HG03097 (cell line): ENCODE data around the gene MEG3.

ENCODE experiments used
- ATAC-seq: cut with Tn5 transposase; IDR thresholded peaks from one replicate; pipeline ENCODE4 v1.9.1; 2021; ENCODE audit not compliant: unreplicated experiment, low FRiP score

Gene MEG3

DNA sequence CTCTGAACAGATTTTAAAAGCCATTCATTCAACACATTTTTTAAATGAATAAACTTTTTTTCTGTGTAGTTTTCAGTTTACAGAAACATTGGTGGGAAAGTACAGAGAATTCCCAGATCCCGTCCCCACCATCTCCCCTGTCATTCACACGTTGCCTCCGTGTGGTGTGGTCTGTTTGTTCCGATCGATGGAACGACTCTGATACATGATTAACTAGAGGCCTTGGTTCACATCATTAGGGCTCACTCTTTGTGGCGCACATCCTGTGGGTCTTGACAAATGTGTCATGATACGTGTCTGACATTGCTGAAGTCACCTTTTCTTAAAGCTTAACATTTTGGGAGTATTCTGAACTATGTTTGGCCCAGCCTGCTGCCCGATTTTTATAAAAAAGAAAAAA lies 18.5 kb downstream of the MEG3 start:
- ATAC-seq = no peak

DNA sequence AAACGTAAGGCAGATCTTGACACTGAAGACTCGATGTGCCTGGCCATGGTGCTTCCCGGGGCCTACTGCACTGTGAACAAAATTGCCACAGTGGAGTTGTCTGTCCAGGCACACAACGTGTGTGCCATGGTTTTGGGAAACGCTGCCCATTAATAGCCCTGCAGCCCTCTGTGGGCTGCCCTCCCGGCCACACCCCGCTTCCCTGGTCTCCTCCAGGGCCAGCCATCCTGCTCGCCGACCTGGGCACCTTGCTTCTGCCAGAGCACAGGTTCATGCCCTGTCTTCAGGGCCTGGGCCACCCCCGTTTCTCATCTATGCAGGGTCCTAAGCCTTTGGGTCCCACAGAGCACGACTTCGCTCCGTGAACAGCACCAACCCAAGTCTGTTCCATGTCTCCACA lies 18.9 kb downstream of the MEG3 start:
- ATAC-seq = no peak

DNA sequence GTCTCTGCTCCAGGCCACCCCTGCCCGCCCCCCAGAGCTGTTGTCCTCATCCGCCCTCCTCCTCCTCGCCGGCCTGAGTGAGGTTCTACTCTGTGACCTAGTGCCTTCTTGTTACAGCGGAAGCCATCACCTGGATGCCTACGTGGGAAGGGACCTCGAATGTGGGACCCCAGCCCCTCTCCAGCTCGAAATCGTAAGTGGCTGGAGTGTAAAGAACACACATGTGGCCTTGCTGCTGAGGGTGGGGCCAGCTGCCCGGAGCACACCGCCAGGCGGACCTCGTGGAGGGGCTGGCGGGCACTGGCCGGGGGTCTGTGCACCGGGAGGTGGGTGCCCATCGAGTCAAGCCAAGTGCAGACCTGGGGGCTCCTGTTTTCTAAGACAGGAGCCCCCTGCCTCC lies 19.4 kb downstream of the MEG3 start:
- no peak for ATAC-seq

DNA sequence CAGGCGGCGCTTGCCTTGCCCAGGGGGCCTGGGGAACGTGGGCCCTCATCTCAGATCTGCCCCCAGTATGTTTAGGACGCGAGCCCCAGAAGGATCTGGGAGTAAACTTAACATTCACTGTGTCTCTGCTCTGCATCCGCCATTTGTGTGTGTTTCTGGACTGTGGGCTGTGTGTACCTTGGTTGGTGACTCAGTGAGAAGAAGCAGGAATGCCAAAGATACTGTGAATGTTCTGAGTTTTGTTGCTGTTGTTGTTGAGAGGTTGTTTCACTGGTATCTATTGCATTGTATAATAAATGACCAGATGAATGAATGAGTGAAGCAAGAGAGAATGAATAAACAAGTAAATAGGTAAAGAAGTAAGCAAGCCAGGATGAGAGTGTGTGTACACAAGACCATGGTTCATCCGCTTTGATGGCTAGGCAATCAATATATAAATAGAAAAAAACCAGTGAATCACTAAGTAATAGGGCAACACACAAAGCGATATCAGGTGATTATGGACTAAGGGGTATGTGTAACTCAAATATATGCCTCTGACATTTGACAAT lies 20.5 kb downstream of the MEG3 start:
- ATAC-seq = no peak

DNA sequence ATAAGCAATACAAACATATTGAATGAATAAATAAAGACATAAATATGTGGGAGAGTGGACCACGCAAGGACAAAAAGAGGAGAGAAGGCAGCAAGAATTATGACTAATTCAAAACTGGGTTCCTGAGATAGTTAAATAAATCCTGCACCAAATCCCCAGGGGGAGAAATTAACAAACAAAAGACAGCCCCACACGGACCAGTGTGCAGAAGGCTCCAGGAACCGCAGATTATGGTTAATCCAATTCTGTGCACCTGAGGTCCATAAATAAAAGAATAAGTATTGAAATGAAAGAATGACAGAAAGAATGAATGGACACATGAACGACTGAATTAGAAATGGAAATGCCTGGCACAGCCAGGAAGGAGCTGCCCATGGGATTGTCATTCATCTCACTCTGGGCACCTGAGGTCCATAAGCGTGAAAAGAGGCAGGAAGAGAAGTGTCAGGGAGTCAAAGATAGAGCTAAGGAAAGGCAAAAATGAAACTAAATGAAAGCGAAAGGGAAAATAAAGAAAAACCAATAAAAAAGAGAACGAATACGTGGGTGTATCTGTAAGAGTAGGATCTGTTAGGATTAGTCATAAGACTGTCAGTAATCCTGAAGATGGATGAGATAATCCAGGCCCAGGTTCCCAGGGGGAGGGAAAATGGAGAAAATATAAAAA lies 23.3 kb downstream of the MEG3 start:
- ATAC-seq = no peak

DNA sequence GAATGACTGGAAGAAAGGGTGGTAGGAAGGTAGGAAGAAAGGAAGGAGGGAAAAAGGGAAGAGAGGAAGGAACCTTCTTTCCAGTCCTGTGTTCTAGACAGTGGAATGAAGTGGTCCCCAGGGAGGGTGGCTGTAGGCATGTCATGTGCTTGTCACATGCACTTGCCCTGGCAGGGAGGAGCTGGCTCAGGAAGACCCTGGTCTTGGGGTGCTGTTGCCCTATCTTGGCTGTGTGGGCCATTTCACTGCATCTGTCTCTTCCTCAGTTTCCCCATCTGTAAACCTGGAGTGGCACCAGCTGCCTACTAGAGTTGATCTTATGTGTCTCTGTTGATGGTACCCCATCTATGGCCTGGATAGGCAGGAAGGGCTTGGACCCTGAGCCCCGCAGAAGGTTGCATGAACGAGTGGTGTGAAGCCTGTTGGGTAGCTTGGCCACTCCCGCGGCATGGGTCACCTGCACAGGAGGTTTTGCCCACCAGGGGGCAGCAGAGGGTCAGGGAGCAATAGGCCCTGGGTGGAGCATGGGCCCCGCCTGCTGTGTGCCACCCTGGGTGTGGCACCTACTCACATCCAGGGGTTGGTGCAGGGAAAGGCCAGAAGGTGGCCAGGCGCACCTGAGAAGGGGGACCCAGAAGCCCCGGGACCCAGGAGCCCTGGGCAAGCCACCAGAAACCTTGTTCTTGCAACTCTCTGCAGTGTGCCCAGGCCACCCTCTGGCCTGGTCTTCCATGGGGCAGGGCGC lies 25.1 kb downstream of the MEG3 start:
- ATAC-seq = peak; percentile 62

DNA sequence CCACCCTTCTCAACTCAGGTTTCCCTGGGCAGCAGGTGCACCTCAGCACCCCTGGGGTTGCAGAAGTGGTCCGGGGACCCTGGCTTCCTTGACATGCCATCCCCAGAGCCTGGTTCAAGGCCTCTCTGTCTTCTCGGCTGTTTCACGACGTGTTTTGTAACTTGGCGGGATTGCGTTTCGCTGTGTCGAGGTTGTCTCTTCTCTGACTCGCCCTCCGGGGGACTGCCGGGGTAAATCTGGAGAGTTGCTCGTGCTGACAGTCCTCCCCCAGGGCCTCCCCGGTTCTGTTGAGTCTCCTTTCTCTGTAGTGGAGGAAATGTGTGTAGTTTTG lies 25.6 kb downstream of the MEG3 start:
- no peak for ATAC-seq

DNA sequence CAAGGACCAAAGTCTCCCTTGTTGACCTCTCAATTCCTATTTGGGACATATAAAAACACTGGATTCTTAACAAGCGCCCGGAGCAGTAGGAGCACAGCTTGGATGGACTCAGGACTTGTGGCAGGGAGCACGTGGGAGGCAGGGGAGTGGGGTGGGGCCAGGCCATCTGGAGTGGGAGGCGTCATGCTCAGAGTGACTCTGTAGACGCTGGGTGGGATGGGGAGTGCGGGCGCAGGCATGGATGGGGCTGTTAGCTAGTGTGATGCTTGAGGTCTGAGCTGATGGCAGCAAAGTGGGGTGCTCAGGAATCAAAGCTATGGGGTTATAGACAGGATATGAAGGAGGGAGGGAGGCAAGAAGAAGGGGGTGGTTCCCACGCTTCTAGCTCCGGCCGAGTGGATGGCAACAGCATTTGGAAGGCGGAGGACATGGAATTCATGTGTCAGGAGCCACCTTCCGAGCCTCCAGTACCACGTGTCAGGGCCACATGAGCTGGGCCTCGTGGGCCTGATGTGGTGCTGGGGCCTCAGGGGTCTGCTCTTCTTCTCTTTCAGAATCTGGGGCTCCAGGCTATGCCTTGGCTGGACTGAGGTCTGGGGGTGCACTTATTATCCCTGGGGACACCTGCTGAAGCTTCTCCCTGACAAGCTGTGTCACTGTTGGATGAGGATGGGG lies 26.2 kb downstream of the MEG3 start:
- ATAC-seq = no peak

DNA sequence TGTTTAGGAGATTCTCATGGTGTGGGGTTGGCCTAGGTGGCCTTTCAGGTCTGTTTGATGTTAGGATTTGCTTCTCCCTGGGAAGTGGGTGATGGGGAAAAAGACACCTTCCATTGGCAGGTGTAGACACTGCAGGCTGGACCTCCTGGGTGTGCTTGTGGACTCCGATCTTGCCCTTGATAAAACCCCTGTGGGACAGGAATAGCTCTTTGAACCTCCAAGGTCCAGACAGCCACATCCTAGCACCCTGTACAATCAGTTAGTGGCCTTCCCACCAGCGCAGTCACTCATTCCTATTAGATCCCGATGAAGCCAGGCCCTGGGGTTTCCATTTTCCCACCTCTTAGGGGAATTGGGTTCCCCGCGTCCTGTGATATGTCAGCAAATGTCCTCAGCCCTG lies 28.5 kb downstream of the MEG3 start:
- no peak for ATAC-seq

DNA sequence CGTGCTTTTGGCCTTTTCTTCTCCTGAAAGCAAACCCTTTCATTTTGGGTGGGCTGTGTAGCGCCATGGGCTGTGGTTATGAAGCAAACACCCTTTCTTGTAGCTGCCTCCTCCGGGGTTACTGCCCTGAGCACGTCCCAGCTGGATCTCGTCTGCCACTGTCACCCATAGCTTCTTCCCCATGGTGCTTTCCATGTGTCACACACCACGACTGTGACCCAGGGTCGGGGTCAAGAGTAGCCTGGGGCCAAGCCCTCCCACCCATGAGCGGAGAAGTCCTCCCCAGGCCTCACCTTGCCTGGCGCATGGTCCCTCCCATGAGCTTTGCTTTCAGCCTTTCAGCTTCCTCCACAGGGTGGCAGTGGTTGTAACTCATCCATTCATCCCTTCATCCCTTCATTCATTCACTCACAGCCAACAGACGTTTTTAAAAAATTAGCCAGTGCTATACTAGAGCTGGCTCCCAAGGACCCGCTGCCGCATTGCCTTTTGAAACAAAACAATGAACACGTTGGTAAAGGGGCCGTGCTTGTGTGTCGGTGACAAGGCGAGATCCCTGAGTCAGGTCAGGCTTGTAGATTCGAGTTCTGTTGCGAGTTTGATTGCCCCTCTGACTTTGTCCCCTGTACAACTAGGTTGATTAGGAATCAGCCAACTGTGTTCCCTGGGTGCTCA lies 29.5 kb downstream of the MEG3 start:
- no peak for ATAC-seq

DNA sequence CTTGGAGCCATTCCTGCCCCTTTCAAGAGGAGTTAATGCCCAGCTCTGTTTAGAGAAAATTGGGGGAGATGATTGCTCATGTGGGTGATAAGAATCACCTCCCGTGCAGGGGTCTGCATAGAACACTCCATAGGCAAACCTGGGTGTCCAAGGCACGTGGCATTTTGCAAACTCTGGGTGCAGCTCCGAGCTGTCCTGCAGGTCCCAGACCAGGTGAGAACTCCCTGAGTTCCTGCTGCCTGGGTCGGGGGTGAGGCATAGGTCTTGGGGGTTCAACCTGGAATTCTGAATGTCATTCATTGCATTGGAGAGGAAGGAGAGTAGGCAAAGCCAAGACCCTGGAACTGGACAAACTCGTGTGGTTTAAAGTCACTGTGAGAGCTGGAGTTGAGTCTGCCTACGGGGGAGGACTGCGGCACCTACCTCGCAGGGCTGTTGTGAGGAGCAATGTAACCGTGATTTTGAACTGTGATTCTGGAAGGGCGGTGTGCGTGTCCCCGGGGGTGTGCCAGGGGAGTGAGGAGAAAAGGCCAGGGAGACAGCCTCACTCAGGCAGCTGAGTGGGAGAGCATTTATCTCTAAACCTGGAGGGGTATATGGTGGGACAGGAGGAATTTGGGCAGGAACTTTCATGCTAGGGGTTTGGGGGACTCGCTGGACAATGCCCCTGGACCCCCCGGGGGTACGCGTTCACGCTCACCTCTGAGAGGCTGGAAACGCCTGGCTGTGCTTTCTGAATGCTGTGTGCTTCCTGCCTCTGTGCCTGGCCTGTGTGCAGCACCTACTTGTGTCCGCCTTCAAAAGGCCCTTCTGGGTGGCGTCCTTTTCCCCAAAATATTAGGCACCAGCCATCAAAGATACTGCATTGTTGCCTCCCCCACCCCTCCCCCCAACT lies 30.4 kb downstream of the MEG3 start:
- no peak for ATAC-seq

DNA sequence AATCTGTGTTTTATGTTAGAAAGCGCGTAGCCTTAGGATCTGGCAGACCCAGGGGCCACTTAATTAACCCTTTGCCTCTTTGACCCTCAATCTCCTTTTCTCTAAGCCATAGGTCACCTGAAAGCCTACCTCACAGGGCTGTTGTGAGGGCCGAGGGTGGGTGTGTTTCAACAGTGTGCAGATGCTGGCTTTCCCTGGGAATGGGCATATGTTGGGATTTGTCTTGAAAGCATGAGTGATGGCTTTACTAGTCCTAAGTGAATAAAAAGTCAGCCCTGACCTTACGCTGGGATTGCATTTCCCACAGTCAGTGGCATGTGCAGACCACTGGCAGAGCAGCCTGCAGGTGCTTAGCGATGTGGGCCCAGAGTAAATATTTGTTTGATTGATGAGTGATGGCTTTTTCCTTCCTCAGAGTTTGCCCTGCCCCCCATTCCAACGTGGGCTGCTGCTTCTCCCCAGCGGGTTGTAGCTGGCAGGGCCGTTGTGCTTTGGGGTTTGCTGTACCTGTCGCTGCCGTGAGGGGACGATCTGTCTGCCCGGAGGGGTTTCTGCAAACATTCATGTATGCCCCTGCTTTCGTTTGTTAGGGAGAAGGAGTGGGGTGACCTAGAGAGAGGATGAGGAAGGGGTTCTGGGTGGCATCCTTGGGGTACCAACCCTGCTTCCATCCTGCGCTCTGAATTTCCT lies 31.5 kb downstream of the MEG3 start:
- no peak for ATAC-seq

DNA sequence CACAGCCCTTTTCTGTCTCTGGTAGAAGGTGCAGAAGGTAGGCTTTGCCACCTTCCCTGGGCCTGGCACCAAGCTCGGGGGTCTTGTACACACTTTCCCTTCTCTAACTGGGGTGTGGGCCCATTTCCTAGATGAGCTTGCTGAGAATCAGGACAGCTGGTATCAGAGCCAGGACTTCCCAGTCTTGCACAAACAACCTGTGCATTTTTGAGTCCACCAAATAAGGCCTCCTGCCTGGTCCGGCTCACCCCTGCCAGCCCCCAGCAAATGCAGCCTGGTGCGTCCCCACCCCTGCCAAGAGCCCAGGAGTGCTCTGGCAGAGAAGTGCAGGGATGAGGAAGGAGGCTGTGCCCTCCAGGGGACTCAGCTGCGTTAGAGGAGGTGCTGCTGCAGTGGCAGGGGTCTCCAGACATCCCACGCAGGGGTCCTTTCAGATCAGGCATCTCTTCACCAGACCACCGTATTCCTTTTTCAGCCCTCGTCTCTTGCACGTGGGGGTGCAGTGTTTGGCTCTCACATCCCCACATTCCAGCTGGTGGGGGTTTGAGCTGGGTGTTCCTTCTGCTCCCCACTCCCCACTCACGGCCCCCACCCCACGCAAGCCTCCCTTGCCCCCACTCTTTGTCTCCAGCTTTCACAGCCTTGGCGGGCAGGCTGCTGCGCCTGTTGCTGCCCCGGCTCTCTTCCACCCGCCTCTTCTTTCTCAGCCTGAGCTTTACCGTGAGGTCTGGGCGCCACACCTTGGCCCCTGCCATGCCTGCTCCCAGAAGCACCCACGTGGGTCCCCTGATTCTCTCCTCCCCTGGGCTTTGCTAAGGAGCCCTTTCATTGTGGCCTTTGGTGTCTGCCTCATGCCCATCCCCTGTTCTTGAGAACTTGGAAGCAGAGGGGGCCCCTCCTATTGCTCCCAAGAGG lies 32.3 kb downstream of the MEG3 start:
- no peak for ATAC-seq

DNA sequence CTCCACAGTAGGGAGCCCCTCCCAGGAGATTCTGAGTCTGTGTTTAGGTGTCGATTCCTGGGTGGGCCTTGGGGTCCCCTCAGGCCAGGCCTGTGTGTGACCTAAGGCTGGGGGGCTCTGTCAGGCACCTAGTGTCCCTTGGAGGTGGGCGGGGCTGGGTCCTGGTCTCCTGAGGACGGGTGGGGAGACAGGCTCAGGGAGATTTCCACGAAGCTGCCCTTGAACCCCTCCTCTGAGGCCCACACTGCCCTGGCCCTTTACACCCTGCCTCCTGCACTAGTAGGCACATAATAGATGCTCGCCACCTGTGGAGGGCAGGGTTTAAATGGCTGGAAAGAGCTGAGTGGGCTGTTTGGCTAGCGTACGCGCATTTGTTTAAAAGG lies 32.9 kb downstream of the MEG3 start:
- no peak for ATAC-seq

DNA sequence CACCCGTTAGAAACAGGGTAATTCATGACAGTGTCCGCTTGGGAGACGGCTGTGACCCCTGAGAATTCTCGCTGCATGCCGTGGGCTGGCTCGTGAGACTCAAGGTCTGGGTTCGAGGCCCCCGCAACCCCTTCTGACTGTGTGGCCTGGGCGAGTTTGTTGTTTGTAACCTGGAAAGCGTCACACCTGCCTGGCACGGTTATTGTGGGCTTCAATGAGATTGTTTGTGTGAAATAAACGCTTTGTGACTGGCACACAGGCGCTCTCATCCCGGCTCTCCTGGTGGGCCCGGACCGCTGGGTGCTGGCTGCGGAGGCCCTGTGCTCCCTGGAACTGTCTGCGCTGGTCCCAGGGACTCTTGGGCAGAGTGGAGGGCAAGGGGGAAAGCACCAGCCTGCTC lies 33.9 kb downstream of the MEG3 start:
- ATAC-seq = no peak

DNA sequence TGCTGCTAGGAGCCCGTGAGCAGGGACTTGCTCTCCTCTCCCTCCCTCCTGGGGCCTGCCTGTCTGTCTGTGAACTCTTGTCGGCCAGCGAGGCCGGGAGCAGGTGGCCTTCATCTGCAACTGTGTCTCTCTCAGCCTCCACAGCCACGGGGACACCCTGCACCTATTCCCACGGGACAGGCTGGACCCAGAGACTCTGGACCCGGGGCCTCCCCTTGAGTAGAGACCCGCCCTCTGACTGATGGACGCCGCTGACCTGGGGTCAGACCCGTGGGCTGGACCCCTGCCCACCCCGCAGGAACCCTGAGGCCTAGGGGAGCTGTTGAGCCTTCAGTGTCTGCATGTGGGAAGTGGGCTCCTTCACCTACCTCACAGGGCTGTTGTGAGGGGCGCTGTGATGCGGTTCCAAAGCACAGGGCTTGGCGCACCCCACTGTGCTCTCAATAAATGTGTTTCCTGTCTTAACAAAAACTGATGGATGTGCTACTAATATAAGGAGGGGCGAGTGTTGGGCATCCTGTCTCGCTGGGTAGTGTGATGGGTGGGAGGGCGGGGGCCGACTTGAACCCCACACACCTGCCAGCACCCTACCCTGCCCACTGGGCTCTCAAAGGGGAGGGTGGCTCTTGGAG lies 34.8 kb downstream of the MEG3 start:
- no peak for ATAC-seq

DNA sequence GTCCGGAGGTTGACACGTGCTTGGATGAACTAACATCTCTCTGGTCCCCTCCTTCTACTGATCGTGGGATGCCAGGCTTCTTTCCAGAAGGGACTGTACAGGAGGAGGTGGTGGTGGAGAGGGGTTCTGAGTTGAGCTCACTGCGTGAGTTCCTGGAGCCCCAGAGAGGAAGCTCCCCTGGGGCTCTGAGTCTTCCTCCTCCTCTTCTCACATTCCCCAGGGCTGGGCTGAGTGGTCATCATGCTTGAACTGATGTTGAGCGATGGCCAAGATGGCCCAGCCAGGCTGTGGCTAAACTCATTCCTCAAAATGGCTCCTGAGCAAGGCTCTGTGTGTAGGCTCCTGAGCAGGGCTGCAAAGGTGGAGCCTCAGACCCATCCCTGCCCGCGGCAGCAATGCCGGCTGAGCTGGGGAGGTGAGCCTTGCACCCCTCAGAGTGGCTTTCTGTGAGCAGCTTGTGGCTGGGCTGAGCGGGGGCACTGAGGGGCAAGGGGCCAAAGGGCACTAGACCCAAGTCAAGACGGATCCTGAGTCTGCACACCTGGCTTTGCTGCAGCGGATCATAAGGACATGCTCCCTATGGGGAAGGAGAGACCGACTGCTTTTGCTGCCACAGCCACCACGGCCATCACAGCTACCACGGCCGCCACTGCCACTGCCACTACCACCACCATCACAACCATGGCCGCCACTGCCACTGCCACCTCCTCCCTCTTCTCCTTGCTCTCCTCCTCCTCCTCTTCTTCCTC lies 35.4 kb downstream of the MEG3 start:
- ATAC-seq = no peak

DNA sequence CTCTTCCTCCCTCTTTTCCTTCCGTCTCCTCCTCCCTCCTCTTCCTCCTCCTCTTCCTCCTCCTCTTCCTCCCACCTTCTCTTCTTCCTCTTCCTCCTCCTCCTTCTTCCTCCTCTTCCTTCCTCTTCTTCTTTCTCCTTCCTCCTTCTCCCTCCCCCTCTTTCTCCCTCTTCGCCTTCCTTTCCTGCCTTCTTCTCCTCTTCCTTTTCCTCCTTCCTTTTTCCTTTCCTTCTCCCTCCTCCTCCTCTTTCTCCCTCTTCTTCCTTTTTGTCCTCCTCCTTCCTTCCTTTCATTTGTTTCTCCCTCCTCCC lies 36.0 kb downstream of the MEG3 start:
- ATAC-seq = no peak
